ENCODE measurements around the gene ERLIN1.

The ERLIN1 gene

DNA sequence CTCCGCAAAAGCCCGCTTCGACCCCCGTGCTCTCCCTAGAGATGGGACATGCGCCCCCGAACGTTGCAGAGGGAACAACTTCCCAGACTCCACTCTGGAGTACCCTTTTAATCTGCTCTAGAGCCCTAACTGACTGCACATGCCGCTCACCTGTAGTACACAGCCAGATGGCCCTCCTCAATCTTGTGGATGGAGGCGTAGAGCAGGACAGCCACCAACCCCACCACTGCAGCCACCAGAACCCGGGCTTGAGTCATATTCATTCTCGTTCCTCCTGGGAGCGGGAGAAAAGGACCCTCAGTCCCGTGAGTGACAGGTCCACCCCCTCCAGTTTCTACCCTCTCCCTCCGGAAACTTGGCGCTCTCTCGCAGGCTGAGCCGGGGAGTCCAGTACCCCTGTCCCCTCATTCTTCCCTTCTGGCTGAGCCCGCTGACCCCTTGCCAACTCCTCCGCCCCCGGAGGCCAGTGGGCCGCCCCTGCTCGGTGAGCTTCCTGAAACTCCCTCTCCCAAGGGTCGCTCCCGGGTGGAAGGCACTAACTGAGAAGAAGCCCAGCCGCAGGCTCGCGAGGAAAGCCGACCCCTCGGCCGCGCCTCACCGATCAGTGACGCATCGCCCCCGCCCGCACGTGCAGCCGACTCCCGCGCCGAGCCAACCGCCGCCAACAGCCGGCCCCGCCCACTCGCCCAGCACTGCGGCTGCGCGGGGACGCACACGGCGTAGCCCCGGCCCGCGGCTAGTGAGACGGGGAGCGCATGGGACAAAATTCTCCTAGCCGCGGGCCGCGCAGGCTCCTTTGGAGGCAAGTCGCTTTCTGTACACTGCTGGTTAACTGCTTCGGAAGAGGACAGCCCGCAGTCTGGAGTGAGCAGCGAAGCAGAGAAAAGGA lies at the start of gene ERLIN1:
Gene ERLIN1, minus strand, starts transcription at position 666 of the 889 bp plus-strand sequence. Its CDS starts 403 bp downstream, at position 263.
- Histone ChIP-seq H3K4me1 (ENCODE audit: control insufficient read depth, low read depth, low read length) (peaks cover 5% of the 10 kb centered on the region), H3K27ac (ENCODE audit: low read length) (peak within 1 kb of the TSS; percentile 64), H3K4me3 (ENCODE audit: low read length) (peak within 1 kb of the TSS; percentile 88), H3K27me3 (ENCODE audit: control insufficient read depth, insufficient read depth, low read length) (no peaks in the 10 kb centered on the region), H3K9me3 (ENCODE audit: control insufficient read depth, low read depth, low read length) (no peaks in the 10 kb centered on the region), H3K36me3 (ENCODE audit: control insufficient read depth, low read depth, low read length) (peaks cover 24% of the 10 kb centered on the region), H3K9ac (ENCODE audit: low read length) (peak within 1 kb of the TSS; percentile 90)

DNA sequence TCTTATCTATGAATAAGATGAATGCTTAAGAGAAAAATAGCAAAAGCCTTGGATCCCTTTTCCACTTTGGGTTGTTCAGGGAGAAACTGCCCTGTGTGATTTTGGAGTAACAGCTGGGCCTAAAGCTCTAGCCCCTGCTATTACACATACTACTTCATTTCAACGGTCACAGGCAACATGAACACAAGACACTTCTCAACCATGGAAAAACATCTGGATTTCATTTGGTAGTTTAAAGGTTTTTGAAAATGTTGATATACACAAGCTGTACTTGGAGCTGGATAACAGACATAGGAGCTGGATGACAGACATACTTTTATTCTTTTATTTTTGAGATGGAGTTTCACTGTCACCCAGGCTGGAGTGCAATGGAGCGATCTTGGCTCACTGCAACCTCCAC lies 46.3 kb upstream of the ERLIN1 start:
- Histone ChIP-seq H3K27ac (ENCODE audit: low read length) (no peak overlapping the region), H3K9ac (ENCODE audit: low read length) (no peak overlapping the region), H3K36me3 (ENCODE audit: control insufficient read depth, low read depth, low read length) (peaks cover 36% of the 10 kb centered on the region), H3K27me3 (ENCODE audit: control insufficient read depth, insufficient read depth, low read length) (no peaks in the 10 kb centered on the region), H3K4me3 (ENCODE audit: low read length) (no peak overlapping the region), H3K4me1 (ENCODE audit: control insufficient read depth, low read depth, low read length) (no peaks in the 10 kb centered on the region), H3K9me3 (ENCODE audit: control insufficient read depth, low read depth, low read length) (no peaks in the 10 kb centered on the region)

DNA sequence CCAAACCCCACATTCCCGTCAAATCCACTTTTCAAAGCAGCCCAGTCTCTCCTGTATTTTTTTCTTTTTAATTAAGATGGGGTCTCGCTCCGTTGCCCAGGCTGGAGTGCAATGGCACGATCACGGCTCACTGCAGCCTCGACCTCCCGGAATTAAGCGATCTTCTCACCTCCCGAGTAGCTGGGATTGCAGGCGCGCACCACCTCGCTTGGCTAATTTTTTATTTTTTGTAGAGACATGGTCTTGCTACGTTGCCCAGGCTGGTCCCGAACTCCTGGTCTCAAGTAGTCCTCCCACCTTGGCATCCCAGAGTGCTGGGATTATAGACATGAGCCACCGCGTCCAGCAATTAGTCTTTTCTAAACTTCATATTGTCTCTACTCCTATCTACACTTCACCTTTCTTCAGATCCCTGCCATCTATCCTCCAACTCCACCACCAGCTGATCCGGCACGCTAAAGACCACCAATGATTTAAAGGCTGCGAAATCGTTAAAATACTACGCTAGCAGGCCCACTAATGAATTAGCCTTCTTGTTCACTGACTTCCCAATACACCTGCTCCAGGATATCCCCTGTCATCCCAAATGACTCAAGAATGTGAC lies 44.1 kb upstream of the ERLIN1 start:
- Histone ChIP-seq H3K36me3 (ENCODE audit: control insufficient read depth, low read depth, low read length) (peaks cover 21% of the 10 kb centered on the region), H3K27me3 (ENCODE audit: control insufficient read depth, insufficient read depth, low read length) (no peaks in the 10 kb centered on the region), H3K4me3 (ENCODE audit: low read length) (peak overlapping the region; percentile 96), H3K27ac (ENCODE audit: low read length) (peak overlapping the region; percentile 57), H3K9me3 (ENCODE audit: control insufficient read depth, low read depth, low read length) (no peaks in the 10 kb centered on the region), H3K4me1 (ENCODE audit: control insufficient read depth, low read depth, low read length) (no peaks in the 10 kb centered on the region), H3K9ac (ENCODE audit: low read length) (peak overlapping the region; percentile 63)

DNA sequence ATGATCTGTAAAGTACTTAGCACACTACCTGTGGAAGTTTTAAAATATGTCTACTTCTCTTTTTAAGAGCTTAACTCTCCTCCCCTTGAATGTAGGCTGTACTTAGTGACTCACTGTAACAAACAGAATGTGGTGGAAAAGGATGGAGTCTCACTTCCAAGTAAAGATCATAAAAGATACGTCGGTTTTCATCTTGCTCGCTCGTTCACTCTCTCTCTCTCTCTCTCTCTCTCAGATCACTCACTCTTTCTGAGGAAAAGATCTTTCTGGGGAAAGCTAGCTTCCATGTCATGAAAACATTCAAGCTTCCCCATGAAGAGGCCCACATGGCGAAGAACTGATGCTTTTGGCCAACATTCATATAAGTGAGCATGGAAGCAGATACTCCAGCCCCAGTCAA lies 38.0 kb upstream of the ERLIN1 start:
- H3K27me3 ChIP-seq (ENCODE audit: control insufficient read depth, insufficient read depth, low read length) = no peaks in the 10 kb centered on the region
- H3K36me3 ChIP-seq (ENCODE audit: control insufficient read depth, low read depth, low read length) = peaks cover 34% of the 10 kb centered on the region
- H3K27ac ChIP-seq (ENCODE audit: low read length) = no peak overlapping the region
- no peaks in the 10 kb centered on the region for H3K9me3 ChIP-seq (ENCODE audit: control insufficient read depth, low read depth, low read length)
- H3K9ac ChIP-seq (ENCODE audit: low read length) = no peak overlapping the region
- no peaks in the 10 kb centered on the region for H3K4me1 ChIP-seq (ENCODE audit: control insufficient read depth, low read depth, low read length)
- no peak overlapping the region for H3K4me3 ChIP-seq (ENCODE audit: low read length)

DNA sequence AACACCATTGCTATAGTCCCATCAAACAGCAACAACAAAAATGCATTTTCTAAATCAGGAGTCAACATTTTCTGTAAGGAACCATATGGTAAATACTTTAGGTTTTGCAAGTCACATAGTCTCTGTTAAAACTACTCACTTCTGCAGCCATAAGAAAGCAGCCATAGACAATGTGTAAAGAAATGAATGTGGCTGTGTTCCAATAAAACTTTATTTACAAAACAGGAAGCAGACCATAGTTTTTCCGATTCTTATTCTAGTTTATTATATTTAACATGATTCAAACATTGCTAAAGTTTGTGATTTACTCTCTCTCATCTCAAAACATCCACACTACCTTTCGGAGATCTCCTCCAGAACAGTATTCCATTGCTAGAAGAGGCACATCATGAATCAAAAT lies 36.7 kb upstream of the ERLIN1 start:
- Histone ChIP-seq H3K4me3 (ENCODE audit: low read length) (no peak overlapping the region), H3K9me3 (ENCODE audit: control insufficient read depth, low read depth, low read length) (no peaks in the 10 kb centered on the region), H3K27me3 (ENCODE audit: control insufficient read depth, insufficient read depth, low read length) (no peaks in the 10 kb centered on the region), H3K9ac (ENCODE audit: low read length) (no peak overlapping the region), H3K4me1 (ENCODE audit: control insufficient read depth, low read depth, low read length) (no peaks in the 10 kb centered on the region), H3K36me3 (ENCODE audit: control insufficient read depth, low read depth, low read length) (peaks cover 48% of the 10 kb centered on the region), H3K27ac (ENCODE audit: low read length) (no peak overlapping the region)

DNA sequence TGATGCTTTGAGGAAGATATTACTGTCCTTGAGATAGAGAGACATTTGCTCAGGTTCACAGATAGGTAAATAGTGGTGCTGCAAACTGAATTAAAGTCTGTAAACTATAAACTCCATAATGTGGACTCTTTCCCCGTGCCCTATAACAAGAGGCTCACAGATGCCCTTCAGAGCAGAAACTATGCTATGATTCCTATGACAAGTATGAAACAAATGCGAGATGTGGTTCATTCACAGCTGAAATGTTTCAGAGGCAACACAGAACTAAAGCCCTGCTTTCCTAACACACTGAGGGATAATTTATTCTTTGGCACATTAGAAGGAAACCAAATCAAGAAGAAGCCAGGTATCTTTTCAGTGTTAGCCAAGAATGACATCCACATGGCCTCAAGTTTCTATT lies 30.2 kb upstream of the ERLIN1 start:
- H3K4me1 ChIP-seq (ENCODE audit: control insufficient read depth, low read depth, low read length) = no peaks in the 10 kb centered on the region
- H3K36me3 ChIP-seq (ENCODE audit: control insufficient read depth, low read depth, low read length) = peaks cover 60% of the 10 kb centered on the region
- no peak overlapping the region for H3K27ac ChIP-seq (ENCODE audit: low read length)
- H3K9ac ChIP-seq (ENCODE audit: low read length) = no peak overlapping the region
- H3K9me3 ChIP-seq (ENCODE audit: control insufficient read depth, low read depth, low read length) = no peaks in the 10 kb centered on the region
- H3K27me3 ChIP-seq (ENCODE audit: control insufficient read depth, insufficient read depth, low read length) = no peaks in the 10 kb centered on the region
- no peak overlapping the region for H3K4me3 ChIP-seq (ENCODE audit: low read length)

DNA sequence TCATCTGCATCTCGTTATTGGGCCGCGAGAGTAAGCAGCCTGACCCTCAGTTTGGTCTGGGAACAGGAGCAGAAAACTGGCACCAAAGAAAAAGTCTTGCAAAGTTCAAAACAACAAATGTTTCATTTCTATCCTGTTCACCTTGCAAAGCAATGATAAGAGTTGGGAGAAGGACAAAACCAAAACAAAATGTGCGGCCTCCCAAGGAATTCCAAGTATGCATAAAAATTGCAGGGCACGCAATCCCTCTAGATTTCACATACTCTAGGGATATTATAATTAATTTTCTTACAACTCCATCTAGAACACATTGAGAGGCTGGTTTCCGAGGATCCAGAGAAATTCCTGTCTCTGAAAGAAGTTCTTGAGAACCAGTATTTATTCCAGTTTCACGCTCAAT lies 23.5 kb upstream of the ERLIN1 start:
- H3K4me1 ChIP-seq (ENCODE audit: control insufficient read depth, low read depth, low read length) = no peaks in the 10 kb centered on the region
- H3K27ac ChIP-seq (ENCODE audit: low read length) = no peak overlapping the region
- peaks cover 35% of the 10 kb centered on the region for H3K36me3 ChIP-seq (ENCODE audit: control insufficient read depth, low read depth, low read length)
- no peak overlapping the region for H3K4me3 ChIP-seq (ENCODE audit: low read length)
- H3K9ac ChIP-seq (ENCODE audit: low read length) = no peak overlapping the region
- no peaks in the 10 kb centered on the region for H3K27me3 ChIP-seq (ENCODE audit: control insufficient read depth, insufficient read depth, low read length)
- H3K9me3 ChIP-seq (ENCODE audit: control insufficient read depth, low read depth, low read length) = no peaks in the 10 kb centered on the region

DNA sequence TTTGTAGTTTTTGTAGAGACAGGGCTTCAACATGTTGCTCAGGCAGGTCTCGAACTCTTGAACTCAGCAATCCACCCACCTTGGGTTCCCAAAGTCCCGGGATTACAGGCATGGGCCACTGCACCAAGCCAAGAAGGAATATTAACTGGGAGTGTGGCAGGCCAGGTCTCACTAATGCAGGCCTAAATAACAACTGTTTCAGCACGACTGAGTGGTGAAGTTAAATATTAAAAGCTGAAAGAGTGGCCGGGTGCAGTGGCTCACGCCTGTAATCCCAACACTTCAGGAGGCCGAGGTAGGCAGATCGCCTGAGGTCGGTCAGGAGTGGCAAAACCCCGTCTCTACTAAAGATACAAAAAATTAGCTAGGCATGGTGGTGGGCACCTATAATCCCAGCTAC lies 22.4 kb upstream of the ERLIN1 start:
- no peak overlapping the region for H3K9ac ChIP-seq (ENCODE audit: low read length)
- H3K36me3 ChIP-seq (ENCODE audit: control insufficient read depth, low read depth, low read length) = peaks cover 44% of the 10 kb centered on the region
- H3K4me1 ChIP-seq (ENCODE audit: control insufficient read depth, low read depth, low read length) = no peaks in the 10 kb centered on the region
- no peak overlapping the region for H3K4me3 ChIP-seq (ENCODE audit: low read length)
- H3K27ac ChIP-seq (ENCODE audit: low read length) = no peak overlapping the region
- H3K9me3 ChIP-seq (ENCODE audit: control insufficient read depth, low read depth, low read length) = no peaks in the 10 kb centered on the region
- H3K27me3 ChIP-seq (ENCODE audit: control insufficient read depth, insufficient read depth, low read length) = no peaks in the 10 kb centered on the region

DNA sequence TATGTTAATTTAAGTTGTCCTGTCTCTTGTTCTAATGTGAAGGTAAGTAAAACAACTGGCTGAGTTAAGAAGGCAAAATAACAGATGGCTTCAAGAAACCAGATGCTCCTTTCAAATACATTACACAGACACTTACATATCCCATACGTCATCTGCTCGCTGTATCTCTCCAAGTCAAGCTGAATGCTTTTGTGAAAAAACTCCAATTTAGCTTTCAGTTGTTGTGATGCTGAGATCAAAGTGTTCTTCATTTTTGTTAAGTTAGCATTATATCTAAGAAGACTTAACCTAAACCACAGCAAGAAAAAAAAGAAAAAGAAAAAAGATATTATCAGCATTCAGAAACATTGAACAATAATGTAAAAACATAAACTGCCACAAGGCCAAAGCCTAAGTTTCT lies 18.5 kb upstream of the ERLIN1 start:
- H3K27ac ChIP-seq (ENCODE audit: low read length) = no peak overlapping the region
- H3K4me1 ChIP-seq (ENCODE audit: control insufficient read depth, low read depth, low read length) = no peaks in the 10 kb centered on the region
- H3K9ac ChIP-seq (ENCODE audit: low read length) = no peak overlapping the region
- H3K4me3 ChIP-seq (ENCODE audit: low read length) = no peak overlapping the region
- H3K36me3 ChIP-seq (ENCODE audit: control insufficient read depth, low read depth, low read length) = peaks cover 65% of the 10 kb centered on the region
- no peaks in the 10 kb centered on the region for H3K27me3 ChIP-seq (ENCODE audit: control insufficient read depth, insufficient read depth, low read length)
- no peaks in the 10 kb centered on the region for H3K9me3 ChIP-seq (ENCODE audit: control insufficient read depth, low read depth, low read length)

DNA sequence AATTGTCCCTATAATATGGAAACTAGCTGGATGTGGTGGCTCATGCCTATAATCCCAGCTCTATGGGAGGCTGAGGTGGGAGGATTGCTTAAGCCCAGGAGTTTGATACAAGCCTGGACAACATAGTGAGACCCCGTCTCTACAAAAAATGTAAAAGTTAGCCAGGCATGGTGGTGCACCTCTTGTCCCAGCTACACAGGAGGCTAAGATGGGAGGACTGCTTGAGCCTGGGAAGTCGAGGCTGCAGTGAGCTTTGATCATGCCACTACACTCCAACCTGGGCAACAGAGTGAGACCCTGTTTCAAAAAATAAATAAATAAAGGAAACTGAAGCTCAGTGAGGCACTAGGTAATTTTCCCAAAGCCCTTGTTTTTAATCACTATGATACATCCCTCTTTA lies 15.7 kb upstream of the ERLIN1 start:
- H3K36me3 ChIP-seq (ENCODE audit: control insufficient read depth, low read depth, low read length) = peaks cover 68% of the 10 kb centered on the region
- H3K4me3 ChIP-seq (ENCODE audit: low read length) = no peak overlapping the region
- no peak overlapping the region for H3K27ac ChIP-seq (ENCODE audit: low read length)
- no peaks in the 10 kb centered on the region for H3K9me3 ChIP-seq (ENCODE audit: control insufficient read depth, low read depth, low read length)
- H3K4me1 ChIP-seq (ENCODE audit: control insufficient read depth, low read depth, low read length) = no peaks in the 10 kb centered on the region
- H3K9ac ChIP-seq (ENCODE audit: low read length) = no peak overlapping the region
- no peaks in the 10 kb centered on the region for H3K27me3 ChIP-seq (ENCODE audit: control insufficient read depth, insufficient read depth, low read length)

DNA sequence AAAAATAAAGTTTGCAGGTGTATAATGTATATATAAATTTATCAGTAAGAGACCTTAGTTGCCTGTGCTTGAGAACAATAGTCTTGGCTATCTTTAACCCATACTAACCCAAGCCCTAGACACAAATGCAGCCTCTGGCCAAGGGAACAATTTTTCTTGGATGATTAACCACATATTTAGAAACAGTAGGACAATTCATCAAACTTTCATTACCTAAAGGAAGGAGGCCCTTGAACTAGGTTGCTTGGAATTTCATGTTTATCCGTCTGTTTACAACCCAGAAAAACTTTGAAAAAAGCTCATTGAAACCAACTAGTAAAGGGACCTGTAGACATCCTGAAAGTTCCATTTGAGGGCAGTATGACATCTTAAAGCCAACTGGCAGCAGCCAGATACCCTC lies 8.9 kb upstream of the ERLIN1 start:
- Histone ChIP-seq H3K9me3 (ENCODE audit: control insufficient read depth, low read depth, low read length) (no peaks in the 10 kb centered on the region), H3K9ac (ENCODE audit: low read length) (no peak overlapping the region), H3K4me1 (ENCODE audit: control insufficient read depth, low read depth, low read length) (no peaks in the 10 kb centered on the region), H3K27me3 (ENCODE audit: control insufficient read depth, insufficient read depth, low read length) (no peaks in the 10 kb centered on the region), H3K27ac (ENCODE audit: low read length) (no peak overlapping the region), H3K36me3 (ENCODE audit: control insufficient read depth, low read depth, low read length) (peaks cover 69% of the 10 kb centered on the region), H3K4me3 (ENCODE audit: low read length) (no peak overlapping the region)

DNA sequence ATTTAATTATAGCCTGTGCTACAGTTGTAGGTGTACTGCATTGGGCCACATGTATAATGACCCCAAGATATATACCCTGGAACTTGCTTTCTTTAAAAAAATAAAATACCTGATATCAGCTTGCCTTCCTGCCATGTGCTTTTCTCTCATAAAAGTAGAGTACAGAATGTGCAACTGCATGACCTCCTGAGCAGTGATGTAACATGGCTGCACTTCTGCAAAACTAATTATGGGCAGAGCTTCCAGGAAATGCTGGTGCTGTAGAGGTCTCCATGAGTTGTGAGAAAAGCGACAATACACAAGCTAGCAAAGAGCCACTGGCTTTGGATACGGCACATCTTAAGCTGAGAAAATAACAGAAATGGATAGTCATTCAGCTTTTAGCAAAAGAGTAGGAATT lies 6.5 kb upstream of the ERLIN1 start:
- Histone ChIP-seq H3K36me3 (ENCODE audit: control insufficient read depth, low read depth, low read length) (peaks cover 58% of the 10 kb centered on the region), H3K9ac (ENCODE audit: low read length) (no peak overlapping the region), H3K4me3 (ENCODE audit: low read length) (no peak overlapping the region), H3K4me1 (ENCODE audit: control insufficient read depth, low read depth, low read length) (no peaks in the 10 kb centered on the region), H3K27me3 (ENCODE audit: control insufficient read depth, insufficient read depth, low read length) (no peaks in the 10 kb centered on the region), H3K27ac (ENCODE audit: low read length) (no peak overlapping the region), H3K9me3 (ENCODE audit: control insufficient read depth, low read depth, low read length) (no peaks in the 10 kb centered on the region)
